HUES6 (cell line): ENCODE data around the gene TMA7B.

Source experiments
- H3K27ac ChIP-seq: 2 replicates; pipeline ENCODE4 v1.7.0; 2013; ENCODE audit warnings: low read depth, mild to moderate bottlenecking, low read length, inconsistent platforms
- H3K27me3 ChIP-seq: 2 replicates; pipeline ENCODE4 v1.6.1; 2013; ENCODE audit warnings: low read length; ENCODE audit not compliant: control insufficient read depth, insufficient read depth
- H3K36me3 ChIP-seq: 2 replicates; pipeline ENCODE4 v1.6.1; 2013; ENCODE audit warnings: low read length; ENCODE audit not compliant: control insufficient read depth, insufficient read depth
- H3K4me1 ChIP-seq: 2 replicates; pipeline ENCODE4 v1.6.1; 2013; ENCODE audit warnings: low read length; ENCODE audit not compliant: control insufficient read depth, insufficient read depth
- H3K4me3 ChIP-seq: 2 replicates; pipeline ENCODE4 v1.5.1; 2013; ENCODE audit warnings: low read depth, low read length
- H3K9ac ChIP-seq: one replicate; pipeline ENCODE4 v1.6.1; 2013; ENCODE audit warnings: mild to moderate bottlenecking, low read length
- H3K9me3 ChIP-seq: 2 replicates; pipeline ENCODE4 v1.6.1; 2013; ENCODE audit warnings: low read depth, low read length; ENCODE audit not compliant: control insufficient read depth, insufficient read depth

Gene TMA7B

DNA sequence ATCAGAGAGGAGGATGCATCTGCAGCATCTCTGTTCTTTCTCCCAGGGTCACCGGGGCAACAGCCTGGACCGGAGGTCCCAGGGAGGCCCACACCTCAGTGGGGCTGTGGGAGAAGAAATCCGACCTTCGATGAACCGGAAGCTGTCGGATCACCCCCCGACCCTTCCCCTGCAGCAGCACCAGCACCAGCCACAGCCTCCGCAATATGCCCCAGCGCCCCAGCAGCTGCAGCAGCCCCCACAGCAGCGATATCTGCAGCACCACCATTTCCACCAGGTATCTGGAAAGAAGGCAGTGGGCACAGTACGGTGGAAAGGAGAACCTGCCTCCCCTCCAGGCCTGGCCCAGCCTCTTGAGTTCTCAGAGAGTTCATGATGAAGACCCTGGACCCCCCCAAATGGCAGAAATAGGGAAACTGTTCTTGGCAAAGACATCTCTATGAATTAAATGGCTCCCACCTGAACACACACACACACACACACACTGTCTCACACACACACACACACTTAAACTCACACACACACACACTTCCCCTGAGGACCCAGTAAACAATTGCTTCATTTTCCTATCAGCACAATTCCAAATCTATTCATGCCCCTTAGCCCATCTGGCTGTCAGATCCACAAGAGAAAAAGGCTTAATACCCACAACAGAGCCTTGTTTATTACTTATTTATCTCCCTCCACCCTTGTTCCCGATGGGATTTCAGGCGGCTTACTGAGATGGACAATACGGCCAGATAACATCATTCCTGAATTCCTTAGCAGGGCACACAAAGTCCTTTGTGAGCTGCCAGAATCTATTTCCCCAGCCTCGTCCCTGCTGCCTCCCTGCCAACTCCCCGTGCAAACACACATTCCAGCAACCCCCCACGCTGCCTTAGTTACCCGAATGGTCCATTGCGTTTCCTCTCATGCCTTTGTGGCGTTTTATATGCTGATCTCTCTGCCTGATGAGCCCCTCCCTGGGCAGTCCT lies 8.1 kb downstream of the TMA7B start:
- no peaks in the 10 kb centered on the region for H3K36me3 ChIP-seq
- no peak overlapping the region for H3K9ac ChIP-seq
- no peaks in the 10 kb centered on the region for H3K9me3 ChIP-seq
- no peak overlapping the region for H3K27ac ChIP-seq
- no peak overlapping the region for H3K4me3 ChIP-seq
- H3K4me1 ChIP-seq = no peaks in the 10 kb centered on the region
- no peaks in the 10 kb centered on the region; the same call in 1 of the 2 replicates for H3K27me3 ChIP-seq

DNA sequence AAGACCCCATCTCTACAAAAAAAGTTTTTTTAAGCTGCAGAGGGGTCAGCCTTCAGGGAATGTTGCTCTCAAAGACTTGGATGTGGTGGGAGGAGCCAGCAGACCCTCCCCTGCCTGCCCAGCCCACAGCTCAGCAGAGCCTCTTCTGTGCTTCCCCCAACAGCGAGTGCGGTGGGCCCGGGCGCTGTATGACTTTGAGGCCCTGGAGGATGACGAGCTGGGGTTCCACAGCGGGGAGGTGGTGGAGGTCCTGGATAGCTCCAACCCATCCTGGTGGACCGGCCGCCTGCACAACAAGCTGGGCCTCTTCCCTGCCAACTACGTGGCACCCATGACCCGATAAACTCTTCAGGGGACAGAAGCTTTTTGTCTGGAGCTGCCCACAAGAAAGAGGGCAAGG lies 10.5 kb downstream of the TMA7B start:
- Histone ChIP-seq H3K36me3 (no peaks in the 10 kb centered on the region), H3K4me3 (no peak overlapping the region), H3K4me1 (no peaks in the 10 kb centered on the region; the same call in 1 of the 2 replicates), H3K27me3 (peaks cover under 1% of the 10 kb centered on the region; the same call in 1 of the 2 replicates), H3K27ac (no peak overlapping the region), H3K9ac (no peak overlapping the region), H3K9me3 (no peaks in the 10 kb centered on the region)

DNA sequence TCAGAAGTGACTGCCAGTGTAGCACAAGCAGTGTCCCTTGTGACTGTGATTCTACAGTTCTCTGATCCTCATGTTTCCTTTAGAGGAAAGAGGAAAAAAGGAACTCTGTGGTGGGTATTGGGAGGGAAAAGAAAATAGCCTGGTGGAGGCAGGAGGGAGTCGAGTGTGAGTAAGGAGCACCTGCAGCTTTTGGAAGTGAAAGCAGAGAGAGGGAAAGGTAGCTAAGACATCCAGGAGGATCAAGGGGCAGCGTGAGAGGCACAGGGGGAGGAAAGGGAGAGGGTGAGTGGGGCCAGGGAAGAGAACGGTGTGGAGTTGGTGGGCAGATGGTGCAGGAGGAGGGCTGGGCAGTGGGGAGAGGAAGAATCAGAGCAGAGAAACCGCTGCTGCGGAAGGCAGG lies 12.4 kb downstream of the TMA7B start:
- Histone ChIP-seq H3K27ac (no peak overlapping the region), H3K36me3 (no peaks in the 10 kb centered on the region), H3K9ac (no peak overlapping the region), H3K27me3 (peaks cover 10% of the 10 kb centered on the region; the same call in 1 of the 2 replicates), H3K4me3 (no peak overlapping the region), H3K4me1 (no peaks in the 10 kb centered on the region; the same call in 1 of the 2 replicates), H3K9me3 (no peaks in the 10 kb centered on the region)

DNA sequence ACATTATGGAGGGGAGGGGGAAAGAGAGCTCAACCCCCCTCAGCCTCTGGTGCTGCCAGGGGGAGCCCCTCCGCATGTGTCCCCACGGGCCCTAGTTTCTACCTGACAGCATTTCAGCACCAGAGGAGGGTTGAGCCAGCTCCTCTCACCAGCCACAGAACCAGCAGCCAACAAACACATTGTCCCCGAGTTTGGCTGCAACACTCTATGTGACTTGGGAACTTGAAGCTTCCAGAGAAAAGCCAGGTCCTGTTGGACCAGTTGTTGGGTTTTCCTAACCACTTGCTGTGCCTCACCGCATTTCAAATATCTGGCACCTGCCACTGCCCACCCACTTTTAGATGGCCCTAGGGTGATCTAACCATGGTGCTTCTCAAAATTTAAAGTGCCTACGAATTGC lies 13.5 kb downstream of the TMA7B start:
- no peaks in the 10 kb centered on the region for H3K36me3 ChIP-seq
- H3K4me3 ChIP-seq = no peak overlapping the region
- H3K27me3 ChIP-seq = peaks cover 10% of the 10 kb centered on the region; the same call in 1 of the 2 replicates
- no peak overlapping the region for H3K27ac ChIP-seq
- H3K4me1 ChIP-seq = no peaks in the 10 kb centered on the region; the same call in 1 of the 2 replicates
- no peak overlapping the region for H3K9ac ChIP-seq
- H3K9me3 ChIP-seq = no peaks in the 10 kb centered on the region

DNA sequence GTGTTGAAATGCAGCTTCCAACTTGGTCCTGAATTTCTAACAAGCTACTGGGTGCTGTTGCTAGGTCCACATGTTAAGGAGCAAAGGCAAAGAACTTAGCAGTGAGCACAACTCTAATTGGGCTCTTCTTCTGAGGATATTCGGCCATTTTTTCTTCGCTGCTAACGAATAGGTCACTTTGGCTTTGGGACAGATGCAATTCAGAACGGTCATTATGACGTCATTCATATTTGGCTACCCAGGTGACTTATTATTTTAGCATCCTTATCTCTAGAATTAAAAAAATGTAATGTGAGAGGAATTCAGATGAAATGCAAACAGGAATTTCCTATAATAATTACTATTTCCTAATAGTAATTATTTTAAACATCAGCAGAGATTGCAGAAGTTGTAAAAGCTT lies 13.9 kb downstream of the TMA7B start:
- Histone ChIP-seq H3K4me3 (no peak overlapping the region), H3K4me1 (no peaks in the 10 kb centered on the region; the same call in 1 of the 2 replicates), H3K27ac (no peak overlapping the region), H3K27me3 (peaks cover 10% of the 10 kb centered on the region; the same call in 1 of the 2 replicates), H3K9me3 (no peaks in the 10 kb centered on the region), H3K9ac (no peak overlapping the region), H3K36me3 (no peaks in the 10 kb centered on the region)

DNA sequence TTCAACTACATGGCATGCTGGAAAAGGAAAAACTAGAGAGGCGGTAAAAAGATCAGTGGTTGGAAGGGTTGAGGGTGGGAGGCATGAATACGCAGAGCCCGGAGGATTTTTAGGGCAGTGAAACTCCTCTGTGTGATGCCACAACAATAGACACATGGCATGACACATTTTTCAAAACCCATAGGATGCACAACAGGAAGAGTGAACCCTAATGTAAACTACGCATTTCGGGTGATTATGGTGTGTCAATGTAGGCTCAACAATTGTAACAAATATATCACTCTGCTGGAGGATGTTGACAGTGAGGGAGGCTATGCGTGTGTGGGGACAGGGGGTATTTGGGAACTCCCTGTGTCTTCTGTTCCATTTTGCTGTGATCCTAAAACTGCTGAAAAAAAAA lies 18.9 kb downstream of the TMA7B start:
- no peak overlapping the region for H3K9ac ChIP-seq
- no peak overlapping the region for H3K27ac ChIP-seq
- no peaks in the 10 kb centered on the region for H3K9me3 ChIP-seq
- H3K27me3 ChIP-seq = peaks cover 12% of the 10 kb centered on the region
- no peaks in the 10 kb centered on the region for H3K4me1 ChIP-seq
- no peak overlapping the region for H3K4me3 ChIP-seq
- no peaks in the 10 kb centered on the region for H3K36me3 ChIP-seq

DNA sequence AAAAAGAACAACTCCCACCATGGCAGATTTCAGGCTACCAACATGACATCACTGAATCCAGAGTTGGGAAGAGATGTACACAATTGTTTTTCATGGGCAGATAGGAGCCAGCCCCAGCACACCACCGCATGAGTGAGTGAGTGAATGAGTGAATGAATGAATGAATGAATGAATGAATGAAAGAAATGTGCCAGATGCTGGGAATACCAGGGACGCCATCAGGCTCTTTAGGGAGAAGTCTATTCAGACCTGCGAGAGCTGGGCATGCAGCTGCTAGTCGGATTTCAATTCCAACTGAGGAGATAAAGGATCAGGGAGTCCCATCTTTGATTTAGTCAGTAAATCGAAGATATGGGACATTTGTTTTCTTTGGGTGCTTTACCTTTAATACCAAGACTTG lies 19.3 kb downstream of the TMA7B start:
- H3K36me3 ChIP-seq = no peaks in the 10 kb centered on the region
- no peak overlapping the region for H3K4me3 ChIP-seq
- H3K4me1 ChIP-seq = no peaks in the 10 kb centered on the region
- H3K9me3 ChIP-seq = no peaks in the 10 kb centered on the region
- H3K27me3 ChIP-seq = peaks cover 14% of the 10 kb centered on the region
- no peak overlapping the region for H3K27ac ChIP-seq
- no peak overlapping the region for H3K9ac ChIP-seq

DNA sequence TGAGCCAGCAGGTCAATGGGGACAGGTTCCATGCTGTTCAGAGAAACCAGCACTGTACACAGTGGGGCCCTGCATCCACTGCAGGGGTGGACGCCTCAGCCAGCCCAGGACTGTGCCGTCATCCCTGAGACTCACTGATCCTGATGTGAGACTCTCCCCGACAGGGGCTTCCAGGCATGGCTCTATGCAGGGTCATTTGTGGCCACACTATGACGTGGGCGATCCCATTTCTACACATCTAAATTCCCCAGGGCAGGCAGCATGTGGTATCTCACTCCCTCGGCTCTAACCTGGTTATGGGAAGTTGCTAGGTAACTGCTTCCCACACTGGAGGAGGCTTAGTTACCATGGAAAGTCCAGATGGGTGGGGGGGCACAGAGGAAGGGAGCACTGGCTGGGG lies 20.4 kb downstream of the TMA7B start:
- no peak overlapping the region for H3K9ac ChIP-seq
- H3K4me1 ChIP-seq = no peaks in the 10 kb centered on the region
- H3K27me3 ChIP-seq = peaks cover 21% of the 10 kb centered on the region
- H3K9me3 ChIP-seq = no peaks in the 10 kb centered on the region
- H3K27ac ChIP-seq = no peak overlapping the region
- H3K36me3 ChIP-seq = no peaks in the 10 kb centered on the region
- H3K4me3 ChIP-seq = no peak overlapping the region

DNA sequence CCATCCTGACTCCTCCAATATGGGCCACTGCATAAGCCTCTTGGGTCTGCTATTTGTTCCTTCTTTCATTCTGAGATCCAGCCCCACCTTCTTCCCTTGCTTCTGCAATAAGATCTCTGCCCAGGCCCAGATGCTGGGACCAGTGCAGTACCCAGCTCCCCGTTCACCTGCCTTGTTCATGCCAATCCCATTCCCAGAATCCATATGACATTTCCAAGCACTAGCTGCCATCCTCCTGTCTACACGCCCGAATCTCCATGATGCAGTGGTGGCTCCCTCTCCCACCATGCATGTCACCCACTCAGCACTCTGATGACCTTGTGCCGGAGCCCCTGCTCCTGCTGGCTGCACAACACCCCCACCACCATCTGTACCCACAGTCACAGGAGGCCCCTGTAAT lies 23.1 kb downstream of the TMA7B start:
- Histone ChIP-seq H3K9ac (no peak overlapping the region), H3K9me3 (no peaks in the 10 kb centered on the region), H3K27me3 (peaks cover 18% of the 10 kb centered on the region), H3K4me1 (no peaks in the 10 kb centered on the region), H3K36me3 (no peaks in the 10 kb centered on the region), H3K27ac (no peak overlapping the region), H3K4me3 (no peak overlapping the region)

DNA sequence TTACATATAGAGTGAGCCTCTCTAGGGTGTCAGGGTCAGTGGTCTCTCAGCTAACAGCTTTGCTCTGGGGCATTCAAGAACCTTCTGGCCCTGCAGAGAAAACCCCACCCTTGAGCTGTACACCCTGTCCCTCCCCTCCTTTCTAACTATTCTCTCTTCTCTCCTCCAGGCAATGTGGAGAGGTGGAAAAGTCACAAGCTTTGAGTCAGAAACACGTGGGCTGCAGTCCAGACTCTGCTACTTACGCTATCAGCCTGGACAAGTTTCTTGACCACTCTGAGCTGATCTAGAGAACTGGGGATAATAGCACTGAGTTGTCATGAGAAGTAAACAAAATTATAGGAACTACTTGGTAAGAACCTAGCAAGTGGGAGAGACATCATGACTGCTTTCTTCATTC lies 23.8 kb downstream of the TMA7B start:
- no peak overlapping the region for H3K4me3 ChIP-seq
- peaks cover 4% of the 10 kb centered on the region; the same call in 1 of the 2 replicates for H3K4me1 ChIP-seq
- no peak overlapping the region for H3K9ac ChIP-seq
- H3K36me3 ChIP-seq = no peaks in the 10 kb centered on the region
- no peaks in the 10 kb centered on the region for H3K9me3 ChIP-seq
- no peak overlapping the region for H3K27ac ChIP-seq
- peaks cover 23% of the 10 kb centered on the region for H3K27me3 ChIP-seq

DNA sequence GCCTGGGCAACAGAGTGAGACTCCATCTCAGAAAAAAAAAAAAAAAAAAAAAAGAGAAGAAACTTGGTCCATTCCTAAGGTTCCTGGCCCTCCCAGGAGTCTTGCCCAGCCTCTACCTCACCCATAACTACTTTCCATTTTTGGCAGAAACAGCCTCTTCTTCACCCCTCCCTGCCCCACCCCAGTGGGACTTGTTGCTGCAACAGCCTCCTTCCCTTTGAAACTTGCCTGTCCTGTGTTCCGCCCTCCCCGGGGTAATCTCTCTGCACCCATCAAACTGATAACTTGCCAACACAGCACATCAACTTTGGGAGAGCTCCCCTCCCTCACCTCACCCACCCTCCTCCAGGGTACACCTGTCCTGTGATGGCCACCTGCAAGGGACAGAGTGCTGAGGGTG lies 24.5 kb downstream of the TMA7B start:
- H3K9ac ChIP-seq = no peak overlapping the region
- no peaks in the 10 kb centered on the region for H3K36me3 ChIP-seq
- H3K4me3 ChIP-seq = no peak overlapping the region
- H3K9me3 ChIP-seq = no peaks in the 10 kb centered on the region
- H3K4me1 ChIP-seq = peaks cover 7% of the 10 kb centered on the region; the same call in 1 of the 2 replicates
- H3K27me3 ChIP-seq = peaks cover 30% of the 10 kb centered on the region
- H3K27ac ChIP-seq = no peak overlapping the region
